NB4 (cell line): ENCODE measurements around the gene EZR.
"Not testable (repeated sequence)": the region's sequence is repeated elsewhere in the genome, so short reads cannot be mapped to it uniquely, and the experiment has no call there.

Source experiments
- DNase-seq: peaks from one replicate; pipeline ENCODE4 v3.0.0; 2010; ENCODE audit warnings: low read depth
- H3K4me3 ChIP-seq: one replicate; pipeline ENCODE4 v1.5.1; 2011; ENCODE audit warnings: mild to moderate bottlenecking, low read depth, low read length, moderate library complexity
- MYC ChIP-seq: IDR thresholded peaks from 2 replicates; pipeline ENCODE4 v1.6.1; 2011; ENCODE audit warnings: low read depth, low read length
- POLR2A ChIP-seq: IDR thresholded peaks from 2 replicates; pipeline ENCODE4 v1.6.1; 2011; ENCODE audit warnings: mild to moderate bottlenecking; ENCODE audit not compliant: insufficient read length; ENCODE audit errors: extremely low read depth
- TF ChIP-seq, protein P1 (sequence below): IDR thresholded peaks from 2 replicates; pipeline ENCODE4 v1.6.1; 2011; ENCODE audit warnings: low read depth, low read length
- TF ChIP-seq, protein P2 (sequence below): IDR thresholded peaks from one replicate; pipeline ENCODE4 v1.5.1; 2012; ENCODE audit warnings: low read depth, low read length

The EZR gene

DNA sequence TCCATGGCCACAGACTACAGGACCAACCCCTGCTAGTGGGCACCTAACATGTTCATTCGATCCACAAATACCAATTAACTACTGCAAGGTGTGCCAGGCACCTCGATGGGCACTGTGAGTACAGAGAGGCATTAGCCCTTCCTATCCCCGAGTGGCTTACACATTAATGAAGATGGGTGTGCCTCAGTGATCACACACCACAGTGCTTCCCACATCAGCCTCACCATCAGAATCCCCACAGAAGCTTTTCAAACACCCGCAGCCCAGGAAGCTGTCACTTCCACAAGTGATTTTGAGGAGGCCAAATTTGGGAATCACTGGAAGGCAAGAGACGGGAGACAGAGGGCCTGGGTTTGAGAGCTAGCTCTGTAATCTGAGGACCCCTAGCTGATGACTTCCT is 23.7 kb downstream of the EZR start:
- TF ChIP-seq, protein P1, sequence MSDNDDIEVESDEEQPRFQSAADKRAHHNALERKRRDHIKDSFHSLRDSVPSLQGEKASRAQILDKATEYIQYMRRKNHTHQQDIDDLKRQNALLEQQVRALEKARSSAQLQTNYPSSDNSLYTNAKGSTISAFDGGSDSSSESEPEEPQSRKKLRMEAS, result no peak
- TF ChIP-seq POLR2A (no peak), MYC (no peak)
- TF ChIP-seq, protein P2, sequence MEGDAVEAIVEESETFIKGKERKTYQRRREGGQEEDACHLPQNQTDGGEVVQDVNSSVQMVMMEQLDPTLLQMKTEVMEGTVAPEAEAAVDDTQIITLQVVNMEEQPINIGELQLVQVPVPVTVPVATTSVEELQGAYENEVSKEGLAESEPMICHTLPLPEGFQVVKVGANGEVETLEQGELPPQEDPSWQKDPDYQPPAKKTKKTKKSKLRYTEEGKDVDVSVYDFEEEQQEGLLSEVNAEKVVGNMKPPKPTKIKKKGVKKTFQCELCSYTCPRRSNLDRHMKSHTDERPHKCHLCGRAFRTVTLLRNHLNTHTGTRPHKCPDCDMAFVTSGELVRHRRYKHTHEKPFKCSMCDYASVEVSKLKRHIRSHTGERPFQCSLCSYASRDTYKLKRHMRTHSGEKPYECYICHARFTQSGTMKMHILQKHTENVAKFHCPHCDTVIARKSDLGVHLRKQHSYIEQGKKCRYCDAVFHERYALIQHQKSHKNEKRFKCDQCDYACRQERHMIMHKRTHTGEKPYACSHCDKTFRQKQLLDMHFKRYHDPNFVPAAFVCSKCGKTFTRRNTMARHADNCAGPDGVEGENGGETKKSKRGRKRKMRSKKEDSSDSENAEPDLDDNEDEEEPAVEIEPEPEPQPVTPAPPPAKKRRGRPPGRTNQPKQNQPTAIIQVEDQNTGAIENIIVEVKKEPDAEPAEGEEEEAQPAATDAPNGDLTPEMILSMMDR, result no peak
- no peak overlapping the region for H3K4me3 ChIP-seq
- DNase-seq, result no peak

DNA sequence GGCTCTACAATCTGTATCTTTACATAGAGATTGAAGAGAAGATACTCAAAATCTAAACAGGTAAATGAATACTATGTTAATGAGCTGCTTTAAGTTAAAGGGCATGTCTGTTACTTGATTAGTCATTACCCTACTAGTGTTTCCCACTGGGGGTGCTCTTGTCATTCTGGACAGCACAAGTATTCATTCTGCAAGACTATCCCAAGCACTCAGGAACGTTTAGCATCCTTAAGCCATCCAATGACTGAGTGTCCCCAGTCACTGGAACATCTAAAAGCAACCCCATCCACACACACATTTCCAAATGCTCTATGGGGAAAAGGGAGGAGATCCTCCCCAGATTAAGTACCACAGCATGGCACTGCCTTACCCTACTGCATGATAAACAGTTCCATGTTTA is 25.7 kb downstream of the EZR start:
- DNase-seq, result peak; percentile 67
- H3K4me3 ChIP-seq, result no peak overlapping the region
- TF ChIP-seq, protein P2, result peak; percentile 48
- no peak for TF ChIP-seq POLR2A

DNA sequence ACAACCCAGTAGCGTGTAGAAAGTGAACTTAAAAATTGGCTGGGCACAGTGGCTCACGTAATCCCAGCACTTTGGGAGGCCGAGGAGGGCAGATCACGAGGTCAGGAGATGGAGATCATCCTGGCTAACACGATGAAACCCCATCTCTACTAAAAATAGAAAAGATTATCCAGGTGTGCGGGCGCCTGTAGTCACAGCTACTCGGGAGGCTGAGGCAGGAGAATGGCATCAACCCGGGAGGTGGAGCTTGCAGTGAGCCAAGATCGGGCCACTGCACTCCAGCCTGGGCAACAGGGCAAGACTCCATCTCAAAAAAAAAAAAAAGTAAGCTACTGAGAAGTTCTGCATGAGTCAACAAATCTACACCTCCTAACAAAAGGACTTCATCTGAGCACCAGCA is 26.7 kb downstream of the EZR start:
- not testable (repeated sequence) for H3K4me3 ChIP-seq, DNase-seq

DNA sequence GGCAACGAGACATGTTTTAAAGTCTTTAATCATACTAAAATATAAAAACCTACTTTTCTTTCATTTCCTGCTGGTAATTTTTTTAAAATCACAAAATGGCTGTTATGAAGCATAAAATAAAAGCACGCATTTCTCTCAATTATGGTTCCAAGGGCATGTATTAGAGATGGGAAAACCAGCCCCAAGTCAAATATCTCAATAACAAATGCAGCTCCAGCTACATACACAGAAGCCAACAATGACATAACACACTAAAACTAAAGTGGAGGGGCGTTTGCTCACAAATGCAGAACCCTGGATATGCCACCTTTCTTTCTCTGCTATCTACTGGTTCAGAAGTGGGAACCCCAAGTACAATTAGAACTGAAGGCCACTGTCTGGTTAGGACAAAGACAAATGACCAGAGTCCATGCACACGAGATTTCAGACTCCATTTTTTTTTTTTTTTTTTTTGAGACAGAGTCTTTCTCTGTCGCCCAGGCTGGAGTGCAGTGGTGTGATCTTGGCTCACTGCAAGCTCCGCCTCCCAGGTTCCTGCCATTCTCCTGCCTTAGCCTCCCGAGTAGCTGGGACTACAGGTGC is 27.8 kb downstream of the EZR start:
- DNase-seq, result no peak
- no peak for TF ChIP-seq POLR2A
- TF ChIP-seq, protein P2, result no peak
- TF ChIP-seq, protein P1, result no peak
- no peak for TF ChIP-seq MYC
- no peak overlapping the region for H3K4me3 ChIP-seq

DNA sequence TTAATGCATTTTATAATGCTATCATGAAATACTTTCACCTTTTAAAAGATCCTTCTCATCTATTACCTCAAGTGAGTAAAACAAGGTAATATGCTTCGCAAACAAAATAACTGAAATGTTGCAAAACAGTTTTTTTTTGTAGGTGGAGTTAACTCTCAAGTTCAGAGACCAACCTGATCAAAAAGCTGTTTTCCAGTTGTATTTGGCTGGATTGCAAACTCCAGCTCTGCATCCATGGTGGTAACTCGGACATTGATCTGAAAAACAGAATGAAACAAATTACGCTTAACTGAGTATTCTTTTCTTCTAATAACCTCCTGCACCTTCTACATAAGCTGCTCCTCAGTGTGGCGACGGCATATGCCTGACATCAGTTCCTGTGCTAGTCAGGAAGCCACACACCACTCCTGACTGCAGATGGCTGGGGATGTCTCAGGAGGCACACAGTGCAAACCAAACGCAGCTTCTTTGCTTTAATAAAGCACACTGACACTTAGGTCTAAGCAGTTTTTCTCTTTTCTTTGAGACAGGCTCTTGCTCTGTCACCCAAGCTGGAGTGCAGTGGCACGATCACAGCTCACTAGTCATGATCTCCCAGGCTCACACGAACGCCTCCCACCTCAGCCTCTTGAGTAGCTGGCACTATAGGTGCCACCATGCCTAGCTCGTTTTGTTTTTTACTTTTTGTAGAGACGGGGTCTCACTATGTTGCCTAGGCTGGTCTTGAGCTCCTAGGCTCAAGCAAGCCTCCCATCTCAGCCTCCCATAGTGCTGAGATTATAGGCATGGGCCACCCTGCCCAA is 29.9 kb downstream of the EZR start:
- no peak for DNase-seq
- no peak overlapping the region for H3K4me3 ChIP-seq
- TF ChIP-seq, protein P1, result no peak
- TF ChIP-seq, protein P2, result no peak
- no peak for TF ChIP-seq POLR2A
- TF ChIP-seq MYC, result no peak

DNA sequence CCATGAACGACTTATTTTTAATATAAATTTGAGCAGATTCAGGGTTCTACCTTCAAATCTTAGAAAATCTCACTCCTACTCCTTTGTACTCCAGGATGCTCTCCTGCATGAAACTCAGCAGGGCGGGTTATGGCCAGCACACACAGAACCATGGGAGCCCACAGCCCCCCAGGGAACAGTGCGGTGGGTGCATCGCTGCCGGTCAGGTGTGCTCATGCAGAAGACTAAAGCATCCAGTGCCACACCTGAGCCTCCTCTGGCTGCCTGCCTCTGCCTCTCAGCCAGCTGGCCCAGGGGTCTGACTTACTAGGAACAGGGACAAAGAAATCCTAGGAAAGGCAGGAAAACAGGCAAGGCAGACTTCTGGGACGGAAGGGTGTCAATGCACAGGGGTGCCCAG is 31.8 kb downstream of the EZR start:
- no peak for DNase-seq
- TF ChIP-seq, protein P2, result no peak
- no peak for TF ChIP-seq POLR2A
- no peak for TF ChIP-seq MYC
- TF ChIP-seq, protein P1, result no peak

More for the DNA sequence above, 31.8 kb downstream of the EZR start:
- H3K4me3 ChIP-seq, result no peak overlapping the region
